Measurements from ENCODE around the gene MPRIP. TPM values are rescaled to one million over a fixed set of nuclear protein-coding genes. Genes with fewer than 3 reads are reported as not detected.

MPRIP gene
- polyA plus RNA-seq, 1 donor from 2014 or later, result 47.3 TPM

- H4K20me1 ChIP-seq (ENCODE audit: insufficient read depth), result peaks cover 10% of the 10 kb centered on the region
- no peak overlapping the region for H3K9ac ChIP-seq (ENCODE audit: low read length)
- H3K27ac ChIP-seq (ENCODE audit: low read length), result no peak overlapping the region
- H3F3A ChIP-seq (ENCODE audit: insufficient read depth, low read length, poor library complexity, severe bottlenecking), result no peaks in the 10 kb centered on the region
- H3K9me2 ChIP-seq (ENCODE audit: insufficient read depth, low read length), result no peaks in the 10 kb centered on the region
- no peaks in the 10 kb centered on the region for H3K9me3 ChIP-seq (ENCODE audit: low read length)
- H3K79me2 ChIP-seq (replicated peaks; ENCODE audit: insufficient read depth, low read length), result peaks cover 64% of the 10 kb centered on the region
- no peaks in the 10 kb centered on the region for H3K27me3 ChIP-seq (ENCODE audit: insufficient read depth, low read depth, low read length)
- no peak overlapping the region for H2AFZ ChIP-seq (ENCODE audit: low read depth, low read length)
- H3K4me2 ChIP-seq (ENCODE audit: low read length), result no peak overlapping the region
- H3K4me3 ChIP-seq (ENCODE audit: low read length), result no peak overlapping the region
- H3K36me3 ChIP-seq (ENCODE audit: insufficient read depth, low read length), result no peaks in the 10 kb centered on the region
- TF ChIP-seq EZH2 (IDR thresholded peaks at IDR 0.05; ENCODE audit: borderline replicate concordance, insufficient read depth, low read length, poor library complexity, severe bottlenecking), result no peak
- TF ChIP-seq SMC3 (conservative IDR thresholded peaks at IDR 0.05; ENCODE audit: poor library complexity), result no peak
- no peak for TF ChIP-seq RAD21 (conservative IDR thresholded peaks at IDR 0.05)
- no peak for TF ChIP-seq TAF1 (IDR thresholded peaks at IDR 0.05; ENCODE audit: low read depth)
- no peak for TF ChIP-seq POLR2AphosphoS5 (IDR thresholded peaks at IDR 0.05)
- TF ChIP-seq EP300 (conservative IDR thresholded peaks at IDR 0.05; ENCODE audit: poor library complexity, severe bottlenecking), result no peak
- TF ChIP-seq CTCF (IDR thresholded peaks at IDR 0.05; ENCODE audit: poor library complexity, severe bottlenecking), result no peak
- TF ChIP-seq, protein P1, sequence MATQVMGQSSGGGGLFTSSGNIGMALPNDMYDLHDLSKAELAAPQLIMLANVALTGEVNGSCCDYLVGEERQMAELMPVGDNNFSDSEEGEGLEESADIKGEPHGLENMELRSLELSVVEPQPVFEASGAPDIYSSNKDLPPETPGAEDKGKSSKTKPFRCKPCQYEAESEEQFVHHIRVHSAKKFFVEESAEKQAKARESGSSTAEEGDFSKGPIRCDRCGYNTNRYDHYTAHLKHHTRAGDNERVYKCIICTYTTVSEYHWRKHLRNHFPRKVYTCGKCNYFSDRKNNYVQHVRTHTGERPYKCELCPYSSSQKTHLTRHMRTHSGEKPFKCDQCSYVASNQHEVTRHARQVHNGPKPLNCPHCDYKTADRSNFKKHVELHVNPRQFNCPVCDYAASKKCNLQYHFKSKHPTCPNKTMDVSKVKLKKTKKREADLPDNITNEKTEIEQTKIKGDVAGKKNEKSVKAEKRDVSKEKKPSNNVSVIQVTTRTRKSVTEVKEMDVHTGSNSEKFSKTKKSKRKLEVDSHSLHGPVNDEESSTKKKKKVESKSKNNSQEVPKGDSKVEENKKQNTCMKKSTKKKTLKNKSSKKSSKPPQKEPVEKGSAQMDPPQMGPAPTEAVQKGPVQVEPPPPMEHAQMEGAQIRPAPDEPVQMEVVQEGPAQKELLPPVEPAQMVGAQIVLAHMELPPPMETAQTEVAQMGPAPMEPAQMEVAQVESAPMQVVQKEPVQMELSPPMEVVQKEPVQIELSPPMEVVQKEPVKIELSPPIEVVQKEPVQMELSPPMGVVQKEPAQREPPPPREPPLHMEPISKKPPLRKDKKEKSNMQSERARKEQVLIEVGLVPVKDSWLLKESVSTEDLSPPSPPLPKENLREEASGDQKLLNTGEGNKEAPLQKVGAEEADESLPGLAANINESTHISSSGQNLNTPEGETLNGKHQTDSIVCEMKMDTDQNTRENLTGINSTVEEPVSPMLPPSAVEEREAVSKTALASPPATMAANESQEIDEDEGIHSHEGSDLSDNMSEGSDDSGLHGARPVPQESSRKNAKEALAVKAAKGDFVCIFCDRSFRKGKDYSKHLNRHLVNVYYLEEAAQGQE (IDR thresholded peaks at IDR 0.05; ENCODE audit: borderline replicate concordance), result no peak
- no peak for TF ChIP-seq MXI1 (conservative IDR thresholded peaks at IDR 0.05; ENCODE audit: poor library complexity, severe bottlenecking)
Measured at GRCh38 chr17:17062866-17063265, 20.6 kb downstream of the MPRIP start.

DNA sequence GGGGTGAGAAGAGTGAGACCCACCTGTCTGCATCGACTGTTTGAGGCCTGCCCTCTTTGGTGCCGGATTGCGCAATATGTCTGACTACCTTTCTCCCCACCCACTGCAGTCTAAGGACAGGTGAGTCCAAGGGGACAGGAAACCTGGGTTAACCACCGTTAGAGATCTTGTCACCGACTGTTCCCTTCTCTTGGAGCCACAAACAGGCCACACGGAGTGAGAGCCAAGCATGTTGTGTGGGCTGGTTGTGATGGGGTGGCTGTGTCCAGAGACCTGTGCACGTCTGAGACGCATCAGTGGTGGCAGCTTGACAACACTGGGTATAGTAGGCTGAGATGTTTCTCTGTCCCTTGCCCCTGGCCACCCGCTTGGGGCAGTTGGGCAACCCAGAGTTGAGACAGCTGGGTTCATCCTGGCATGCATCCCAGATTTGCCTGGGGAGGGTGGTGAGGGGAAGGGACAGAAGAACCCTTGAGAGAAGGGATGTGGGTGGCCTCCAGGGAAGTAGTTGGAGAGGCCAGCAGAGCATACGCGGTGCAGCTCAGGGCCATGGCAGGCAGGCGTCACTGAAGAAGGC, 21.4 kb downstream of the MPRIP start:
- H3K4me2 ChIP-seq (ENCODE audit: low read length), result no peak overlapping the region
- H3K36me3 ChIP-seq (ENCODE audit: insufficient read depth, low read length), result no peaks in the 10 kb centered on the region
- no peaks in the 10 kb centered on the region for H3K27me3 ChIP-seq (ENCODE audit: insufficient read depth, low read depth, low read length)
- no peak overlapping the region for H3K9ac ChIP-seq (ENCODE audit: low read length)
- H3K79me2 ChIP-seq (replicated peaks; ENCODE audit: insufficient read depth, low read length), result peaks cover 69% of the 10 kb centered on the region
- H3K27ac ChIP-seq (ENCODE audit: low read length), result no peak overlapping the region
- H3K4me3 ChIP-seq (ENCODE audit: low read length), result no peak overlapping the region
- no peaks in the 10 kb centered on the region for H3K9me3 ChIP-seq (ENCODE audit: low read length)
- peaks cover 10% of the 10 kb centered on the region for H4K20me1 ChIP-seq (ENCODE audit: insufficient read depth)
- H3F3A ChIP-seq (ENCODE audit: insufficient read depth, low read length, poor library complexity, severe bottlenecking), result no peaks in the 10 kb centered on the region
- H3K9me2 ChIP-seq (ENCODE audit: insufficient read depth, low read length), result no peaks in the 10 kb centered on the region
- no peak overlapping the region for H2AFZ ChIP-seq (ENCODE audit: low read depth, low read length)
- no peak for TF ChIP-seq MXI1 (conservative IDR thresholded peaks at IDR 0.05; ENCODE audit: poor library complexity, severe bottlenecking)
- TF ChIP-seq, protein P1 (IDR thresholded peaks at IDR 0.05; ENCODE audit: borderline replicate concordance), result no peak
- TF ChIP-seq SMC3 (conservative IDR thresholded peaks at IDR 0.05; ENCODE audit: poor library complexity), result no peak
- TF ChIP-seq EZH2 (IDR thresholded peaks at IDR 0.05; ENCODE audit: borderline replicate concordance, insufficient read depth, low read length, poor library complexity, severe bottlenecking), result no peak
- no peak for TF ChIP-seq RAD21 (conservative IDR thresholded peaks at IDR 0.05)
- no peak for TF ChIP-seq TAF1 (IDR thresholded peaks at IDR 0.05; ENCODE audit: low read depth)
- TF ChIP-seq POLR2AphosphoS5 (IDR thresholded peaks at IDR 0.05), result no peak
- TF ChIP-seq EP300 (conservative IDR thresholded peaks at IDR 0.05; ENCODE audit: poor library complexity, severe bottlenecking), result no peak
- no peak for TF ChIP-seq CTCF (IDR thresholded peaks at IDR 0.05; ENCODE audit: poor library complexity, severe bottlenecking)
